Gastrocnemius medialis (tissue), 4 donors: ENCODE measurements around the gene SPAG6. TPM values are rescaled to one million over a fixed set of nuclear protein-coding genes. Genes with fewer than 3 reads are reported as not detected.

Experiments used
- ATAC-seq, 2 donors: fragments of 150-250 bp; one replicate each; pipeline ENCODE4 v1.9.1; 2016
- DNase-seq, 2 donors: peaks; one replicate each; pipeline ENCODE4 v3.0.0-alpha.2; 2019
- H3K27ac ChIP-seq, 4 donors: fragments of 200-600 bp; sonication (generic); 1 replicate in 1 of 4; 2 replicates in 3 of 4; pipeline ENCODE4 v1.5.1; 2016 to 2018; ENCODE audit warnings: mild to moderate bottlenecking in 2 of 4, moderate library complexity in 1 of 4
- H3K27me3 ChIP-seq, 3 donors: fragments of 200-600 bp; sonication (generic) in 2 of 3; 1 replicate in 1 of 3; 2 replicates in 2 of 3; pipeline versions ENCODE4 v1.5.1 to v1.6.0; 2016 to 2019; ENCODE audit warnings: mild to moderate bottlenecking in 1 of 3, moderate library complexity in 1 of 3
- H3K36me3 ChIP-seq, 2 donors: fragments of 200-600 bp; sonication (generic) in 1 of 2; one replicate each; pipeline ENCODE4 v1.5.1; 2017 to 2018
- H3K4me1 ChIP-seq, 2 donors: fragments of 200-600 bp; sonication (generic) in 1 of 2; one replicate each; pipeline ENCODE4 v1.5.1; 2016 to 2017; ENCODE audit warnings: mild to moderate bottlenecking in 2 of 2
- H3K4me3 ChIP-seq, 4 donors: fragments of 200-600 bp; sonication (generic) in 3 of 4; 1 replicate in 1 of 4; 2 replicates in 3 of 4; pipeline ENCODE4 v1.5.1; 2016 to 2019; ENCODE audit warnings: mild to moderate bottlenecking in 2 of 4
- H3K9me3 ChIP-seq, 3 donors: fragments of 200-600 bp; sonication (generic) in 2 of 3; 1 replicate in 1 of 3; 2 replicates in 2 of 3; pipeline ENCODE4 v1.5.1; 2016 to 2019
- CTCF ChIP-seq, 5 experiments: fragments of 450-650 bp in 3 of 5; fragments of 200-600 bp in 2 of 5; sonication (generic) in 2 of 5; IDR thresholded peaks in 4 of 5; conservative IDR thresholded peaks in 1 of 5; 1 replicate in 4 of 5; 2 replicates in 1 of 5; pipeline ENCODE4 v1.5.1; 2016 to 2019; ENCODE audit warnings: antibody characterized with exemption in 5 of 5, mild to moderate bottlenecking in 3 of 5, moderate library complexity in 3 of 5
- POLR2A ChIP-seq, 2 donors: fragments of 450-650 bp; IDR thresholded peaks; one replicate each; pipeline ENCODE4 v1.6.1; 2017; ENCODE audit warnings: antibody characterized with exemption in 2 of 2, mild to moderate bottlenecking in 2 of 2, moderate library complexity in 2 of 2
- in situ Hi-C, 4 donors: fragments of 200-750 bp; cut with MboI; loops; one replicate each; pipeline versions ENCODE4 v1.15.0 to v1.8.0; 2017; ENCODE audit warnings: low sequenced_read_pairs in 4 of 4
- intact Hi-C: fragments of 100-400 bp; cut with DNase I; formaldehyde crosslinking; loops from one replicate; pipeline ENCODE4 v1.15.1; 2023; ENCODE audit warnings: low total_unique reads
- total RNA-seq, 4 donors: library from RNA; depleted of rRNA; stranded (reverse); fragments of >200 nt; gene quantifications; one replicate each; pipeline versions ENCODE4 v1.1.0 to v1.2.3, GENCODE V29; 2016

Gene SPAG6
- total RNA-seq, 4 donors from 2014 or later: 0.12 TPM; not detected in 3

GRCh38 chr10:22461891-22462290, 116.6 kb downstream of the SPAG6 start:
- ATAC-seq (no peak), DNase-seq (no peak)
- H3K27me3 ChIP-seq: peaks cover 0 to 4% (median 0%) of the 10 kb centered on the region in 3 donors
- in situ Hi-C loops (no loop called here), intact Hi-C loops (no loop called here)
- H3K4me1 ChIP-seq: no peaks in the 10 kb centered on the region
- no peak overlapping the region for H3K4me3 ChIP-seq
- no peaks in the 10 kb centered on the region for H3K36me3 ChIP-seq
- no peaks in the 10 kb centered on the region for H3K9me3 ChIP-seq
- H3K27ac ChIP-seq: no peak overlapping the region
- TF ChIP-seq POLR2A (IDR thresholded peaks at IDR 0.05) (no peak), CTCF (IDR thresholded peaks at IDR 0.05 in 4 of 5, conservative IDR thresholded peaks at IDR 0.05 in 1 of 5) (no peak)

DNA sequence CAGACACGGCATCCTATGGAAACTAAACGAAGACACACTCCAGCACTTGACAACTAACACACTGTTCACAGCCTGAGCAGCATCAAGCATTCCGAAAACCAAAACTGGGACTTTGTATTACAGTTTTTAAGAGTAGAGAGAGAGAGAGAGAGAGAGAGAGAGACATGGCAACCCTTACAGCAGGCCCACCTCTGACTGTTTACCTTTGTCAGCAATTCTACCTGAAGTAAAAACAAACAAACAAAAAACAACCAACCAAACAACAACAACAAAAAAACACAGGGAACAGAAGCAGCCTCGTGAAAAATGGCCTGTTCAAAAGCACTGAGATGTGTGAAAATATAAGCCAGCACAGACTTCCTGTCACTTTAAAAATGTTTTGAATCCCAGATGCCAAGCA, 118.0 kb downstream of the SPAG6 start:
- Histone ChIP-seq H3K27ac (no peak overlapping the region), H3K4me3 (no peak overlapping the region), H3K27me3 (peaks cover 0 to 4% (median 0%) of the 10 kb centered on the region in 3 donors), H3K9me3 (no peaks in the 10 kb centered on the region), H3K4me1 (no peaks in the 10 kb centered on the region), H3K36me3 (no peaks in the 10 kb centered on the region)
- in situ Hi-C loops: no loop called here
- ATAC-seq (no peak), DNase-seq (no peak)
- TF ChIP-seq POLR2A (IDR thresholded peaks at IDR 0.05) (no peak), CTCF (IDR thresholded peaks at IDR 0.05 in 4 of 5, conservative IDR thresholded peaks at IDR 0.05 in 1 of 5) (no peak)
- intact Hi-C loops: no loop called here

DNA sequence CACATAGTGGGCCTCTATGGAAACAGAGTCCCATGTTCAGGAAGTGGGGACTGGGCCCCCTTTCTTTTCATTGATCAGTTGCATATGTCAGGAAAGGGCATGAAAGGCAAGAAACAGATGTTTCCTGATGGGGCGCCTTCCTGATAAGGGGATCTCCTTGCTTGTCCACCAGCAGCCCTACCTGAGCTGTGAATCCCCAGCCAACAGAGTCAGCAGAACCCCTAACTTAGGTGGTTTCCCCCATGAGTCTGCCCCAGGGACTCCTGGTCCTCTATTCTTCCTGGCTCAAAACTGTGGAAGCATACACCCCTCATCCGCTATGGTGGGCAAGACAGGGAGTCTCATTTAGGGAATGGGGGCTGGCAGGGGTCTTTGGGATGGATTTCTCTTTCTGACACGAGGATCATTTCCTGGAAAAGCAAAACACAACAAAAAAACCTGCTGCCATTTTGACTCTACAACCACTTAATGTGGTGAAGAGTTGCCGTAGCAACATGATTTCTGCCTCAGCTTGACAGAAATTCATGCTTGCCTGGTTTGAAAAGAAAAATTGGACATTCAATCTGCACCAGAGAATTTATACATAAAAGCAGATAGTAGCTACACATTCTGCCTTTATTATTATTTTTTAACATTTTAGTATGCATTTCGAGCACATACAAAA, 119.8 kb downstream of the SPAG6 start:
- no peak for TF ChIP-seq POLR2A (IDR thresholded peaks at IDR 0.05)
- no peak for TF ChIP-seq CTCF (IDR thresholded peaks at IDR 0.05 in 4 of 5, conservative IDR thresholded peaks at IDR 0.05 in 1 of 5)
- in situ Hi-C loops (no loop called here), intact Hi-C loops (no loop called here)
- Histone ChIP-seq H3K9me3 (no peaks in the 10 kb centered on the region), H3K4me3 (no peak overlapping the region), H3K4me1 (no peaks in the 10 kb centered on the region), H3K27ac (no peak overlapping the region), H3K27me3 (peaks cover 0 to 4% (median 0%) of the 10 kb centered on the region in 3 donors), H3K36me3 (no peaks in the 10 kb centered on the region)
- ATAC-seq: no peak
- DNase-seq: no peak

- intact Hi-C loops (no loop called here), in situ Hi-C loops (no loop called here)
- no peaks in the 10 kb centered on the region for H3K27me3 ChIP-seq
- H3K27ac ChIP-seq: no peak overlapping the region
- H3K4me1 ChIP-seq: no peaks in the 10 kb centered on the region
- no peaks in the 10 kb centered on the region for H3K9me3 ChIP-seq
- TF ChIP-seq CTCF (IDR thresholded peaks at IDR 0.05 in 4 of 5, conservative IDR thresholded peaks at IDR 0.05 in 1 of 5) (no peak), POLR2A (IDR thresholded peaks at IDR 0.05) (no peak)
- DNase-seq: no peak
- no peak for ATAC-seq
- no peaks in the 10 kb centered on the region for H3K36me3 ChIP-seq
- no peak overlapping the region for H3K4me3 ChIP-seq
Measured at GRCh38 chr10:22466763-22467334, 121.6 kb downstream of the SPAG6 start.

Other genes starting within 250 kb of the SPAG6 start
- not detected for gene EBLN1, start 127.5 kb upstream of the SPAG6 start, total RNA-seq
- gene COMMD3, start 29.1 kb upstream of the SPAG6 start, total RNA-seq: 10 to 100 TPM; 26.8 to 50.9 (median 37.9) TPM
- gene BMI1, start 24.4 kb upstream of the SPAG6 start, total RNA-seq: 10 to 100 TPM; 22.4 to 68.4 (median 57.6) TPM